OCI-LY7 (cell line): ENCODE results near the gene TCL1A. TPM values are rescaled to one million over a fixed set of nuclear protein-coding genes. Genes with fewer than 3 reads are reported as not detected.
"Not testable (repeated sequence)": the region's sequence is repeated elsewhere in the genome, so short reads cannot be mapped to it uniquely, and the experiment has no call there.

Source experiments
- Bru-seq: library from RNA; stranded (reverse); fragments of 400-500 nt; gene quantifications from one replicate; lab custom pipeline; 2021; lab: Mats Ljungman, UMichigan
- BruChase-seq, 2 experiments: library from RNA; stranded (reverse); fragments of 400-500 nt; gene quantifications; one replicate each; lab custom pipeline; 2021; lab: Mats Ljungman, UMichigan
- BruUV-seq: library from RNA; stranded (reverse); fragments of 400-500 nt; replicated peaks from 2 replicates; lab custom pipeline; 2021; lab: Mats Ljungman, UMichigan
- CTCF ChIA-PET: fragments of 300-600 bp; sonication (Branson Sonifier 250); formaldehyde crosslinking; loops from one replicate; lab custom pipeline; 2022; ENCODE audit warnings: antibody characterized with exemption; ENCODE audit not compliant: unreplicated experiment; lab: Charles Lee
- POLR2A ChIA-PET: fragments of 300-600 bp; sonication (Branson Sonifier 250); formaldehyde crosslinking; loops from one replicate; lab custom pipeline; 2022; ENCODE audit warnings: antibody characterized with exemption; lab: Charles Lee
- DNase-seq: peaks from one replicate; pipeline ENCODE4 v3.0.0-alpha.2; 2015; ENCODE audit warnings: low spot score
- H2AFZ ChIP-seq: fragments of 200-600 bp; sonication (generic), shearing (Covaris generic); 2 replicates; pipeline ENCODE4 v1.6.1; 2014; ENCODE audit warnings: mild to moderate bottlenecking, antibody characterized with exemption, low read length, moderate library complexity
- H3K27ac ChIP-seq: fragments of 200-600 bp; sonication (generic); 2 replicates; pipeline ENCODE4 v1.5.1; 2014; ENCODE audit warnings: mixed run types, low read depth, mild to moderate bottlenecking, moderate library complexity, low read length, inconsistent platforms; ENCODE audit not compliant: poor library complexity, severe bottlenecking
- H3K36me3 ChIP-seq: fragments of 200-600 bp; sonication (generic); 2 replicates; pipeline ENCODE4 v1.6.1; 2014; ENCODE audit warnings: mild to moderate bottlenecking, antibody characterized with exemption, low read length, moderate library complexity, mixed read lengths; ENCODE audit not compliant: insufficient read depth
- H3K4me1 ChIP-seq: fragments of 200-600 bp; sonication (generic); 2 replicates; pipeline ENCODE4 v1.5.1; 2014; ENCODE audit warnings: mild to moderate bottlenecking, low read length; ENCODE audit not compliant: insufficient read depth, poor library complexity, severe bottlenecking
- H3K4me2 ChIP-seq: fragments of 200-600 bp; sonication (generic); 2 replicates; pipeline ENCODE4 v1.6.1; 2014; ENCODE audit warnings: mild to moderate bottlenecking, low read length
- H3K4me3 ChIP-seq: fragments of 200-600 bp; sonication (generic); 2 replicates; pipeline ENCODE4 v1.5.1; 2014; ENCODE audit warnings: mild to moderate bottlenecking, low read depth, low read length; ENCODE audit not compliant: poor library complexity, severe bottlenecking
- H3K79me2 ChIP-seq: fragments of 200-600 bp; sonication (generic); 2 replicates; pipeline ENCODE4 v1.6.1; 2016; ENCODE audit warnings: low read depth, mild to moderate bottlenecking, low read length, moderate library complexity, mixed read lengths; ENCODE audit not compliant: insufficient read depth
- H3K9me2 ChIP-seq: fragments of 200-600 bp; sonication (generic); 2 replicates; pipeline ENCODE4 v1.6.1; 2016; ENCODE audit warnings: mild to moderate bottlenecking, low read length, mixed read lengths; ENCODE audit not compliant: insufficient read depth
- H3K9me3 ChIP-seq: fragments of 200-600 bp; sonication (generic); 2 replicates; pipeline ENCODE4 v1.6.1; 2014; ENCODE audit warnings: mild to moderate bottlenecking, mixed run types, low read length, mixed read lengths
- H4K20me1 ChIP-seq: fragments of 200-600 bp; sonication (generic); 2 replicates; pipeline ENCODE4 v1.6.1; 2014; ENCODE audit warnings: mild to moderate bottlenecking, antibody characterized with exemption, low read length, moderate library complexity, mixed read lengths; ENCODE audit not compliant: insufficient read depth
- CTCF ChIP-seq: fragments of 200-600 bp; sonication (generic); conservative IDR thresholded peaks from 2 replicates; pipeline ENCODE4 v1.5.1; 2014; ENCODE audit warnings: mild to moderate bottlenecking, antibody characterized with exemption, low read length, moderate library complexity, mixed read lengths
- EZH2phosphoT487 ChIP-seq: fragments of 200-600 bp; sonication (generic); IDR thresholded peaks from 2 replicates; pipeline ENCODE4 v1.6.1; 2018; ENCODE audit warnings: low read depth, borderline replicate concordance, mild to moderate bottlenecking, mixed run types, antibody characterized with exemption, low read length, moderate library complexity, mixed read lengths
- intact Hi-C: fragments of 100-400 bp; cut with micrococcal nuclease; formaldehyde crosslinking; loops from one replicate; pipeline ENCODE4 v1.10.0; 2022; ENCODE audit not compliant: unreplicated experiment
- long read RNA-seq: library from polyadenylated mRNA; stranded (forward); transcript quantifications from one replicate; pipeline ENCODE4 v2.0.0, GENCODE V29; 2022
- total RNA-seq, 2 experiments: library from RNA; depleted of rRNA in 1 of 2; stranded (reverse); fragments of >200 nt in 1 of 2; shearing (Covaris generic) in 1 of 2; gene quantifications; 2 replicates each; pipeline ENCODE4 v1.2.3, GENCODE V29; 2014 to 2022

The TCL1A gene
- total RNA-seq (2014; rRNA removed; shearing (Covaris generic)), result 1,441 and 1,586 TPM in 2 replicates
- 574 and 673 TPM in 2 replicates for total RNA-seq (2022)
- Bru-seq, nascent RNA, result percentile 98 among the genes with signal in this experiment
- BruChase-seq, experiment 1, labeled RNA remaining after a 6-hour chase, result percentile 98 among the genes with signal in this experiment
- percentile 97 among the genes with signal in this experiment for BruChase-seq, experiment 2, labeled RNA remaining after a 2-hour chase
- long read RNA-seq, transcript TCL1A-203 (4 exons, 1,391 nt), result major isoform, 532 of 1,090 reads
- long read RNA-seq, transcript TCL1A-206 (5 exons, 813 nt), result minor isoform, 5 of 1,090 reads
- long read RNA-seq, transcript TCL1A-201 (4 exons, 1,395 nt), result minor isoform, 473 of 1,090 reads
- long read RNA-seq, transcript TCL1A-205 (3 exons, 717 nt), result minor isoform, 5 of 1,090 reads
- long read RNA-seq, partial matches to known transcripts, result 29 of 1,090 reads
- long read RNA-seq, other reads (novel, unspliced or antisense), result 41 of 1,090 reads

- no peaks in the 10 kb centered on the region for H3K9me3 ChIP-seq
- H3K4me2 ChIP-seq, result peak within 1 kb of the TSS; percentile 96
- DNase-seq, result peak; percentile 93
- peak within 1 kb of the TSS; percentile 50; the same call in 1 of the 2 replicates for H2AFZ ChIP-seq
- H3K4me3 ChIP-seq, result peak within 1 kb of the TSS; percentile 99
- no peak for TF ChIP-seq EZH2phosphoT487
- TF ChIP-seq CTCF, result peak; percentile 70
- H3K36me3 ChIP-seq, result peaks cover 50% of the 10 kb centered on the region
- POLR2A ChIA-PET, result interaction anchor here (0.6 to 3.0 kb wide), 5 partner anchors 11 to 196 kb away, joined by 3 to 20 read pairs (median 8); no protein-coding TSS in a partner anchor
- H3K79me2 ChIP-seq, result peaks cover 35% of the 10 kb centered on the region
- peak within 1 kb of the TSS; percentile 86 for H3K27ac ChIP-seq
- CTCF ChIA-PET, result interaction anchor here (2.2 kb wide), 1 partner anchor 48 kb away, joined by 10 read pairs; no protein-coding TSS in a partner anchor
- no peaks in the 10 kb centered on the region for H3K9me2 ChIP-seq
- H4K20me1 ChIP-seq, result no peaks in the 10 kb centered on the region
- intact Hi-C loops, result loop anchor here (10.0 kb wide), 1 partner anchor 171 kb away; no protein-coding TSS in a partner anchor
- no TSS peak for BruUV-seq
- peaks cover 57% of the 10 kb centered on the region for H3K4me1 ChIP-seq
Measured at GRCh38 chr14:95713596-95714371, at the start of gene TCL1A. Gene TCL1A (minus strand): TSS chr14:95714125. CDS start chr14:95714066, 59 bp downstream.

GRCh38 chr14:95763032-95763431 lies 49.1 kb upstream of the TCL1A start:
- BruUV-seq, H3K4me3 ChIP-seq, H3K36me3 ChIP-seq, H3K4me2 ChIP-seq, H3K9me2 ChIP-seq, H3K4me1 ChIP-seq, H3K27ac ChIP-seq, H4K20me1 ChIP-seq, intact Hi-C loops, H2AFZ ChIP-seq, CTCF ChIA-PET, H3K9me3 ChIP-seq, DNase-seq, POLR2A ChIA-PET, H3K79me2 ChIP-seq: not testable (repeated sequence)

GRCh38 chr14:95761436-95761835 lies 47.5 kb upstream of the TCL1A start:
- Histone ChIP-seq H3K4me3 (no peak overlapping the region), H3K9me2 (no peaks in the 10 kb centered on the region), H3K27ac (no peak overlapping the region), H3K79me2 (no peaks in the 10 kb centered on the region), H3K4me2 (no peak overlapping the region), H4K20me1 (no peaks in the 10 kb centered on the region), H3K4me1 (no peaks in the 10 kb centered on the region), H3K9me3 (no peaks in the 10 kb centered on the region), H3K36me3 (no peaks in the 10 kb centered on the region), H2AFZ (no peak overlapping the region)
- BruUV-seq, result no TSS peak
- ChIA-PET CTCF (interaction anchor here (1.3 kb wide), 1 partner anchor 13 kb away, joined by 5 read pairs; no protein-coding TSS in a partner anchor), POLR2A (no interaction called here)
- no peak for TF ChIP-seq CTCF
- TF ChIP-seq EZH2phosphoT487, result no peak
- DNase-seq, result no peak
- intact Hi-C loops, result no loop called here
